WTC11 (cell line): Measurements from ENCODE around the gene PKIB.

Experiments
- CREM ChIP-seq: sonication (generic); formaldehyde crosslinking; IDR thresholded peaks from 2 replicates; pipeline ENCODE4 v1.8.1; 2022; ENCODE audit warnings: mild to moderate bottlenecking, missing genetic modification reagents, moderate library complexity
- CTCF ChIP-seq: fragments of 200-600 bp; IDR thresholded peaks from 2 replicates; pipeline ENCODE4 v1.8.0; 2022; ENCODE audit warnings: antibody characterized with exemption
- FOXJ3 ChIP-seq: sonication (generic); formaldehyde crosslinking; IDR thresholded peaks from 2 replicates; pipeline ENCODE4 v1.9.0; 2021; ENCODE audit warnings: missing genetic modification reagents, mild to moderate bottlenecking, borderline replicate concordance
- GABPB1 ChIP-seq: sonication (generic); formaldehyde crosslinking; IDR thresholded peaks from 2 replicates; pipeline ENCODE4 v1.8.1; 2023; ENCODE audit warnings: mild to moderate bottlenecking, missing genetic modification reagents
- IRF1 ChIP-seq: sonication (generic); formaldehyde crosslinking; IDR thresholded peaks from 2 replicates; pipeline ENCODE4 v1.8.0; 2023; ENCODE audit warnings: missing genetic modification reagents
- JUN ChIP-seq: sonication (generic); formaldehyde crosslinking; IDR thresholded peaks from 2 replicates; pipeline ENCODE4 v1.8.0; 2023; ENCODE audit warnings: mild to moderate bottlenecking, missing genetic modification reagents
- NFATC4 ChIP-seq: fragments of 250-450 bp; sonication (Bioruptor Pico); IDR thresholded peaks from 2 replicates; pipeline ENCODE4 v1.9.0; 2021; ENCODE audit warnings: mild to moderate bottlenecking
- NFYB ChIP-seq: sonication (generic); formaldehyde crosslinking; conservative IDR thresholded peaks from 2 replicates; pipeline ENCODE4 v1.8.0; 2022; ENCODE audit warnings: low read depth, missing genetic modification reagents
- NR3C1 ChIP-seq: sonication (generic); formaldehyde crosslinking; conservative IDR thresholded peaks from 2 replicates; pipeline ENCODE4 v1.8.1; 2023; ENCODE audit warnings: low read depth, mild to moderate bottlenecking, missing genetic modification reagents
- TEAD4 ChIP-seq: sonication (generic); formaldehyde crosslinking; IDR thresholded peaks from 2 replicates; pipeline ENCODE4 v1.8.0; 2022; ENCODE audit warnings: mild to moderate bottlenecking, missing genetic modification reagents
- USF1 ChIP-seq: sonication (generic); formaldehyde crosslinking; IDR thresholded peaks from 2 replicates; pipeline ENCODE4 v1.8.0; 2022; ENCODE audit warnings: mild to moderate bottlenecking, missing genetic modification reagents
- TF ChIP-seq, protein P1 (sequence below): sonication (generic); formaldehyde crosslinking; IDR thresholded peaks from 2 replicates; pipeline ENCODE4 v1.8.0; 2022; ENCODE audit warnings: mild to moderate bottlenecking, missing genetic modification reagents

- no peak for TF ChIP-seq CTCF
- no peak for TF ChIP-seq NR3C1 (CRISPR knock-in tag)
- no peak for TF ChIP-seq FOXJ3 (CRISPR knock-in tag)
- no peak for TF ChIP-seq JUN
- TF ChIP-seq GABPB1: no peak
- TF ChIP-seq TEAD4: no peak
- no peak for TF ChIP-seq CREM (CRISPR knock-in tag)
- TF ChIP-seq NFYB (CRISPR knock-in tag): no peak
- TF ChIP-seq IRF1 (CRISPR knock-in tag): no peak
- TF ChIP-seq USF1: no peak
- TF ChIP-seq, protein P1, sequence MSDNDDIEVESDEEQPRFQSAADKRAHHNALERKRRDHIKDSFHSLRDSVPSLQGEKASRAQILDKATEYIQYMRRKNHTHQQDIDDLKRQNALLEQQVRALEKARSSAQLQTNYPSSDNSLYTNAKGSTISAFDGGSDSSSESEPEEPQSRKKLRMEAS: no peak
- TF ChIP-seq NFATC4 (CRISPR knock-in tag): no peak
Observed at GRCh38 chr6:122727244-122727643, 117.0 kb downstream of the PKIB start.
